ENCODE measurements around the gene ARFIP2. TPM values are rescaled to one million over a fixed set of nuclear protein-coding genes. Genes with fewer than 3 reads are reported as not detected.

ARFIP2 gene
- total and polyA plus RNA-seq, 2 experiments from 2014 or later = 90.1 to 108 TPM

- Histone ChIP-seq H3K9me3 (ENCODE audit: low read depth) (no peaks in the 10 kb centered on the region), H3K79me2 (no peaks in the 10 kb centered on the region), H3K36me3 (replicated peaks; ENCODE audit: insufficient read depth, low read depth) (no peaks in the 10 kb centered on the region), H3K4me3 (no peak overlapping the region), H4K20me1 (ENCODE audit: insufficient read depth, poor library complexity, severe bottlenecking) (no peaks in the 10 kb centered on the region), H3K9me2 (replicated peaks; ENCODE audit: insufficient read depth) (no peaks in the 10 kb centered on the region), H3K27ac (no peak overlapping the region), H3K4me1 (ENCODE audit: insufficient read depth) (peaks cover 15% of the 10 kb centered on the region), H3K4me2 (no peak overlapping the region), H2AFZ (no peak overlapping the region), H3K27me3 (no peaks in the 10 kb centered on the region)
- no peak for DNase-seq (ENCODE audit: low spot score)
- WGBS (ENCODE audit: low lambda C conversion rate, missing lambda C conversion rate) = 98% methylated on average over 2 of the region's 2 CpGs
- TF ChIP-seq, protein P1, sequence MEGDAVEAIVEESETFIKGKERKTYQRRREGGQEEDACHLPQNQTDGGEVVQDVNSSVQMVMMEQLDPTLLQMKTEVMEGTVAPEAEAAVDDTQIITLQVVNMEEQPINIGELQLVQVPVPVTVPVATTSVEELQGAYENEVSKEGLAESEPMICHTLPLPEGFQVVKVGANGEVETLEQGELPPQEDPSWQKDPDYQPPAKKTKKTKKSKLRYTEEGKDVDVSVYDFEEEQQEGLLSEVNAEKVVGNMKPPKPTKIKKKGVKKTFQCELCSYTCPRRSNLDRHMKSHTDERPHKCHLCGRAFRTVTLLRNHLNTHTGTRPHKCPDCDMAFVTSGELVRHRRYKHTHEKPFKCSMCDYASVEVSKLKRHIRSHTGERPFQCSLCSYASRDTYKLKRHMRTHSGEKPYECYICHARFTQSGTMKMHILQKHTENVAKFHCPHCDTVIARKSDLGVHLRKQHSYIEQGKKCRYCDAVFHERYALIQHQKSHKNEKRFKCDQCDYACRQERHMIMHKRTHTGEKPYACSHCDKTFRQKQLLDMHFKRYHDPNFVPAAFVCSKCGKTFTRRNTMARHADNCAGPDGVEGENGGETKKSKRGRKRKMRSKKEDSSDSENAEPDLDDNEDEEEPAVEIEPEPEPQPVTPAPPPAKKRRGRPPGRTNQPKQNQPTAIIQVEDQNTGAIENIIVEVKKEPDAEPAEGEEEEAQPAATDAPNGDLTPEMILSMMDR (IDR thresholded peaks at IDR 0.05; ENCODE audit: poor library complexity) = no peak
- TF ChIP-seq EZH2phosphoT487 (IDR thresholded peaks at IDR 0.05; ENCODE audit: low read depth, severe bottlenecking, unreplicated experiment) (no peak), EZH2 (IDR thresholded peaks at IDR 0.05; ENCODE audit: borderline replicate concordance) (no peak)
These were observed 26.1 kb downstream of the ARFIP2 start for GRCh38 chr11:6455070-6455469.

DNA sequence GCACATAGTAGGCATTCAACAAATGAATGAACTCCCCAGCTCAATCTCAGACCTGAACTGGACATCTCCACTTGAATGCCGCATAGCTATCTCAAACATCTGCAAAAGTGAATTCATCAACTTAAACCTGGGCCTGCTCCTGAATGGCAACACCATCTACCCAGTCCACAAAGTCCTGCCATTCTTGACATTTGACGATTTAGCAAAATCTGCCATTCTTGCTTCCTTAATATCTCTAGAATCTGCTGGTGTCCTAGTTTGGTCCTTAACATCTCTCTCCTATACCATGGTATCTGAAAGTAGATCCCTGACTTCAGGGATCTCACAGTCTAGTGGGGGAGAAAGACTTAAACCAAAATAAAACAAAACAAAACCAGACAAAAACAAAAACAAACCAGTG, 28.0 kb downstream of the ARFIP2 start:
- WGBS (ENCODE audit: low lambda C conversion rate, missing lambda C conversion rate) = 97% methylated on average over 2 of the region's 2 CpGs

GRCh38 chr11:6452219-6452618, 28.9 kb downstream of the ARFIP2 start:
- H4K20me1 ChIP-seq (ENCODE audit: insufficient read depth, poor library complexity, severe bottlenecking) = no peaks in the 10 kb centered on the region
- no peaks in the 10 kb centered on the region for H3K36me3 ChIP-seq (replicated peaks; ENCODE audit: insufficient read depth, low read depth)
- WGBS (ENCODE audit: low lambda C conversion rate, missing lambda C conversion rate) = 94% methylated on average over 3 of the region's 3 CpGs
- no peaks in the 10 kb centered on the region for H3K79me2 ChIP-seq
- H3K9me2 ChIP-seq (replicated peaks; ENCODE audit: insufficient read depth) = no peaks in the 10 kb centered on the region
- TF ChIP-seq EZH2phosphoT487 (IDR thresholded peaks at IDR 0.05; ENCODE audit: low read depth, severe bottlenecking, unreplicated experiment) = no peak
- TF ChIP-seq, protein P1 (IDR thresholded peaks at IDR 0.05; ENCODE audit: poor library complexity) = no peak
- H3K9me3 ChIP-seq (ENCODE audit: low read depth) = no peaks in the 10 kb centered on the region
- no peak overlapping the region for H3K4me3 ChIP-seq
- H2AFZ ChIP-seq = no peak overlapping the region
- H3K27me3 ChIP-seq = no peaks in the 10 kb centered on the region
- H3K4me1 ChIP-seq (ENCODE audit: insufficient read depth) = no peaks in the 10 kb centered on the region
- H3K27ac ChIP-seq = no peak overlapping the region
- no peak for DNase-seq (ENCODE audit: low spot score)
- no peak overlapping the region for H3K4me2 ChIP-seq

More for the DNA sequence above, 28.0 kb downstream of the ARFIP2 start:
- Histone ChIP-seq H2AFZ (no peak overlapping the region), H3K9me3 (ENCODE audit: low read depth) (no peaks in the 10 kb centered on the region), H3K4me3 (no peak overlapping the region), H4K20me1 (ENCODE audit: insufficient read depth, poor library complexity, severe bottlenecking) (no peaks in the 10 kb centered on the region), H3K4me1 (ENCODE audit: insufficient read depth) (peaks cover 7% of the 10 kb centered on the region), H3K4me2 (no peak overlapping the region), H3K79me2 (no peaks in the 10 kb centered on the region), H3K9me2 (replicated peaks; ENCODE audit: insufficient read depth) (no peaks in the 10 kb centered on the region), H3K27ac (no peak overlapping the region), H3K36me3 (replicated peaks; ENCODE audit: insufficient read depth, low read depth) (no peaks in the 10 kb centered on the region), H3K27me3 (no peaks in the 10 kb centered on the region)
- no peak for DNase-seq (ENCODE audit: low spot score)
- TF ChIP-seq, protein P1 (IDR thresholded peaks at IDR 0.05; ENCODE audit: poor library complexity) = no peak
- TF ChIP-seq EZH2phosphoT487 (IDR thresholded peaks at IDR 0.05; ENCODE audit: low read depth, severe bottlenecking, unreplicated experiment) = no peak
- TF ChIP-seq EZH2 (IDR thresholded peaks at IDR 0.05; ENCODE audit: borderline replicate concordance) = no peak

- WGBS (ENCODE audit: low lambda C conversion rate, missing lambda C conversion rate) = 100% methylated on average over 2 of the region's 3 CpGs
- H4K20me1 ChIP-seq (ENCODE audit: insufficient read depth, poor library complexity, severe bottlenecking) = no peaks in the 10 kb centered on the region
- H3K4me1 ChIP-seq (ENCODE audit: insufficient read depth) = no peaks in the 10 kb centered on the region
- no peak overlapping the region for H3K27ac ChIP-seq
- H3K79me2 ChIP-seq = no peaks in the 10 kb centered on the region
- no peak overlapping the region for H2AFZ ChIP-seq
- H3K27me3 ChIP-seq = no peaks in the 10 kb centered on the region
- H3K4me3 ChIP-seq = no peak overlapping the region
- no peaks in the 10 kb centered on the region for H3K36me3 ChIP-seq (replicated peaks; ENCODE audit: insufficient read depth, low read depth)
- DNase-seq (ENCODE audit: low spot score) = no peak
- H3K4me2 ChIP-seq = no peak overlapping the region
- TF ChIP-seq, protein P1 (IDR thresholded peaks at IDR 0.05; ENCODE audit: poor library complexity) = no peak
- TF ChIP-seq EZH2phosphoT487 (IDR thresholded peaks at IDR 0.05; ENCODE audit: low read depth, severe bottlenecking, unreplicated experiment) = no peak
- TF ChIP-seq EZH2 (IDR thresholded peaks at IDR 0.05; ENCODE audit: borderline replicate concordance) = no peak
- no peaks in the 10 kb centered on the region for H3K9me2 ChIP-seq (replicated peaks; ENCODE audit: insufficient read depth)
- no peaks in the 10 kb centered on the region for H3K9me3 ChIP-seq (ENCODE audit: low read depth)
These were observed 32.6 kb downstream of the ARFIP2 start for GRCh38 chr11:6448574-6448973.

Measured in hepatocyte (in vitro differentiated cells).